GM23338 (cell line): Measurements from ENCODE around the gene TCERG1L.

Source experiments
- CREB1 ChIP-seq: fragments of 250-450 bp; sonication (Bioruptor Pico); IDR thresholded peaks from 2 replicates; pipeline ENCODE4 v1.5.0; 2020; ENCODE audit warnings: low read depth, mild to moderate bottlenecking, moderate library complexity
- ETS1 ChIP-seq: IDR thresholded peaks from 2 replicates; pipeline ENCODE4 v1.6.1; 2016; ENCODE audit warnings: antibody characterized with exemption
- EZH2 ChIP-seq: fragments of 200-600 bp; sonication (generic); IDR thresholded peaks from one replicate; pipeline ENCODE4 v1.8.0; 2017; ENCODE audit warnings: antibody characterized with exemption, mild to moderate bottlenecking, low read depth; ENCODE audit not compliant: unreplicated experiment
- EZH2phosphoT487 ChIP-seq: fragments of 200-600 bp; sonication (generic); IDR thresholded peaks from one replicate; pipeline ENCODE4 v1.8.1; 2018; ENCODE audit warnings: antibody characterized with exemption; ENCODE audit not compliant: unreplicated experiment
- POLR2AphosphoS5 ChIP-seq: IDR thresholded peaks from 2 replicates; pipeline ENCODE4 v1.6.1; 2016; ENCODE audit warnings: antibody characterized with exemption, low read depth
- STAT1 ChIP-seq: IDR thresholded peaks from one replicate; pipeline ENCODE4 v1.6.1; 2016; ENCODE audit warnings: antibody characterized with exemption; ENCODE audit not compliant: unreplicated experiment
- TF ChIP-seq, protein P1 (sequence below), 2 experiments: fragments of 200-600 bp in 1 of 2; sonication (generic) in 1 of 2; conservative IDR thresholded peaks; 2 replicates each; pipeline versions ENCODE4 v1.5.1 to v1.6.1; 2016 to 2017; ENCODE audit warnings: antibody characterized with exemption in 2 of 2, low read depth in 2 of 2, mild to moderate bottlenecking in 2 of 2, moderate library complexity in 1 of 2
- TF ChIP-seq, protein P2 (sequence below): IDR thresholded peaks from one replicate; pipeline ENCODE4 v1.6.1; 2018; ENCODE audit warnings: antibody characterized with exemption; ENCODE audit not compliant: unreplicated experiment

- TF ChIP-seq, protein P1, sequence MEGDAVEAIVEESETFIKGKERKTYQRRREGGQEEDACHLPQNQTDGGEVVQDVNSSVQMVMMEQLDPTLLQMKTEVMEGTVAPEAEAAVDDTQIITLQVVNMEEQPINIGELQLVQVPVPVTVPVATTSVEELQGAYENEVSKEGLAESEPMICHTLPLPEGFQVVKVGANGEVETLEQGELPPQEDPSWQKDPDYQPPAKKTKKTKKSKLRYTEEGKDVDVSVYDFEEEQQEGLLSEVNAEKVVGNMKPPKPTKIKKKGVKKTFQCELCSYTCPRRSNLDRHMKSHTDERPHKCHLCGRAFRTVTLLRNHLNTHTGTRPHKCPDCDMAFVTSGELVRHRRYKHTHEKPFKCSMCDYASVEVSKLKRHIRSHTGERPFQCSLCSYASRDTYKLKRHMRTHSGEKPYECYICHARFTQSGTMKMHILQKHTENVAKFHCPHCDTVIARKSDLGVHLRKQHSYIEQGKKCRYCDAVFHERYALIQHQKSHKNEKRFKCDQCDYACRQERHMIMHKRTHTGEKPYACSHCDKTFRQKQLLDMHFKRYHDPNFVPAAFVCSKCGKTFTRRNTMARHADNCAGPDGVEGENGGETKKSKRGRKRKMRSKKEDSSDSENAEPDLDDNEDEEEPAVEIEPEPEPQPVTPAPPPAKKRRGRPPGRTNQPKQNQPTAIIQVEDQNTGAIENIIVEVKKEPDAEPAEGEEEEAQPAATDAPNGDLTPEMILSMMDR (conservative IDR thresholded peaks at IDR 0.05; ENCODE audit: low read depth in 2 of 2), result no peak
- no peak for TF ChIP-seq EZH2
- TF ChIP-seq EZH2phosphoT487, result no peak
- TF ChIP-seq, protein P2, sequence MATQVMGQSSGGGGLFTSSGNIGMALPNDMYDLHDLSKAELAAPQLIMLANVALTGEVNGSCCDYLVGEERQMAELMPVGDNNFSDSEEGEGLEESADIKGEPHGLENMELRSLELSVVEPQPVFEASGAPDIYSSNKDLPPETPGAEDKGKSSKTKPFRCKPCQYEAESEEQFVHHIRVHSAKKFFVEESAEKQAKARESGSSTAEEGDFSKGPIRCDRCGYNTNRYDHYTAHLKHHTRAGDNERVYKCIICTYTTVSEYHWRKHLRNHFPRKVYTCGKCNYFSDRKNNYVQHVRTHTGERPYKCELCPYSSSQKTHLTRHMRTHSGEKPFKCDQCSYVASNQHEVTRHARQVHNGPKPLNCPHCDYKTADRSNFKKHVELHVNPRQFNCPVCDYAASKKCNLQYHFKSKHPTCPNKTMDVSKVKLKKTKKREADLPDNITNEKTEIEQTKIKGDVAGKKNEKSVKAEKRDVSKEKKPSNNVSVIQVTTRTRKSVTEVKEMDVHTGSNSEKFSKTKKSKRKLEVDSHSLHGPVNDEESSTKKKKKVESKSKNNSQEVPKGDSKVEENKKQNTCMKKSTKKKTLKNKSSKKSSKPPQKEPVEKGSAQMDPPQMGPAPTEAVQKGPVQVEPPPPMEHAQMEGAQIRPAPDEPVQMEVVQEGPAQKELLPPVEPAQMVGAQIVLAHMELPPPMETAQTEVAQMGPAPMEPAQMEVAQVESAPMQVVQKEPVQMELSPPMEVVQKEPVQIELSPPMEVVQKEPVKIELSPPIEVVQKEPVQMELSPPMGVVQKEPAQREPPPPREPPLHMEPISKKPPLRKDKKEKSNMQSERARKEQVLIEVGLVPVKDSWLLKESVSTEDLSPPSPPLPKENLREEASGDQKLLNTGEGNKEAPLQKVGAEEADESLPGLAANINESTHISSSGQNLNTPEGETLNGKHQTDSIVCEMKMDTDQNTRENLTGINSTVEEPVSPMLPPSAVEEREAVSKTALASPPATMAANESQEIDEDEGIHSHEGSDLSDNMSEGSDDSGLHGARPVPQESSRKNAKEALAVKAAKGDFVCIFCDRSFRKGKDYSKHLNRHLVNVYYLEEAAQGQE, result no peak
- no peak for TF ChIP-seq POLR2AphosphoS5
- TF ChIP-seq CREB1 (CRISPR knock-in tag), result no peak
- TF ChIP-seq STAT1, result no peak
- TF ChIP-seq ETS1, result no peak
Measured at GRCh38 chr10:131175891-131176290, 135.6 kb downstream of the TCERG1L start.
